ENCODE data around the gene FOXA1.

The FOXA1 gene

GRCh38 chr14:37551119-37551518, 43.9 kb downstream of the FOXA1 start:
- DNase-seq: no peak

- no peak for DNase-seq
These were observed 44.5 kb downstream of the FOXA1 start for GRCh38 chr14:37550511-37550910.

DNA sequence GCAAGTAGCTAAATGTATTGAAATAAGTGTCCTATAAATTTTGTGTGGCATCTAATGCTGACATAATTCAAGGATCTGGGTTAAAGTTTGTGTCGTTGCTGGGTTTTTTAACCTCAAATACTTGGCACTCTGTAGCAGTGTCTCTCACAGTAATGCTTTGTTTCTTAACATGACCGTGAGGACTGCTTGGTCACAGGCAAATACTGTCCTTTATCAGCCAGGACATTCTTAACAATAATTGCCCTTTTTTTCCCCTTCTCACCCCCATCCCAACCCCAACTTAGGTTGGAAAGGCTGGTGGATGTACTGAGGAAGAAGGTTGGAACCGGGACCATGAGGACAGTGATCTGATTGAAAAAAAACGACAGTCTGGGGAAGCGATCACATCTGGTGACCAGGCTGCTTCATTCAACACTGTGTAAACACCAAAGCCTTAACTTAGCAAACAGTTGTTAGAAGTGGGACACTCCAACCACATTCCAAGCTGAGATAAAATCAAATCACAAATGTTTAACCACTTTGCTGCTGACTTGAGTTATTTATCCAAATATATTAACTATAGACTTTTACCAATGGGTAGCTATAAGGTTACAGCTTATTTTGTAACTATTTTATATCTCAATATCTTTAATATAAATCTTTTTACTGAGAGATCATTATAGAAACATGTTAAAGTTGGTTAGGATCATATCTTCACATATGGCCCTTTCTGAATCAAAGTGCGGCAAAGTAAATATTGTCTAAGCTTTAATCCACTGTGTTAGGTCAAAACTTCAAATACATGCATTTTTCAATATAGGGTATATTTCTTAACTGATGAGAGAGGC, 48.2 kb downstream of the FOXA1 start:
- DNase-seq: no peak

DNA sequence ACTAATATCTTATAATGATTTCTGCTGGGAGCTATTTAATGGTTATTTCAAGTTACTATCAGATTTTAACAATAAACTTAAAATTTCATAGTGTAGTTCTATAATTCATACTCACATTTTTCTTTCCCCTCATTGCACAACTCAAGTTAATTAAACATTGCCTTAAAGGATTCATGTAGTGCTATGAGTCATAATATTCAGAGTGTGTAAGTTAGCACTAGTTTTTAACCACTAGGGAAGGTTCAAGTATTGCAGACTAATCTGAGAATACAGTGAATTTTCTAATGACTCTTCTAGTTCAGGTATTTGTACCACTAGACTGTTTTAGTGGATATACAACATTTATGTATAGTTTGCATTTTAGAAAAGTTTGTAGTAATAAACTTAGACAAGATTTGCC, 49.9 kb downstream of the FOXA1 start:
- DNase-seq: no peak

GRCh38 chr14:37544407-37544806, 50.6 kb downstream of the FOXA1 start:
- no peak for DNase-seq

DNA sequence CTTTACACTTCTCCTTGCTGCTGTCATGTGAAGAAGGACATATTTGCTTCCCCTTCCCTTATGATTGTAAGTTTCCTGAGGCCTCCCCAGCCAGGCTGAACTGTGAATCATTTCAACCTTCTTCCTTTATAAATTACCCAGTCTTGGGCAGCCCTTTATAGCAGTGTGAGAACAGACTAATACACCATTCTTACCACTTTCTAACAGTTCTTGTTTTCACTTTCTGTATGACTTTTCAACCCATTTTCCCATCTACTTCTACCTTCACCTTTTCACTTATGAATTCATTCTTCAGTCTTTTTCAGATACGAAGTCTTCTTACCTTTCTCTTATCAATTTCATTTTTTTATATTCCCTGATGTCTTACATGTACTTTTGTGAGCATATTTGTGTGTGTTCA, 55.1 kb downstream of the FOXA1 start:
- DNase-seq: no peak
